H7 (cell line): Measurements from ENCODE around the gene INO80C. TPM values are rescaled to one million over a fixed set of nuclear protein-coding genes. Genes with fewer than 3 reads are reported as not detected.
"Not testable (repeated sequence)": the region's sequence is repeated elsewhere in the genome, so short reads cannot be mapped to it uniquely, and the experiment has no call there.

Experiments
- DNase-seq: peaks from one replicate; pipeline ENCODE4 v3.0.0; 2012
- H3K27me3 ChIP-seq: 2 replicates; pipeline ENCODE4 v1.6.0; 2011; ENCODE audit warnings: mild to moderate bottlenecking, low read length; ENCODE audit not compliant: control insufficient read depth, insufficient read depth
- H3K36me3 ChIP-seq: replicated peaks from 2 replicates; pipeline ENCODE4 v1.5.1; 2011; ENCODE audit warnings: low read length; ENCODE audit not compliant: control insufficient read depth, insufficient read depth
- H3K4me3 ChIP-seq: 2 replicates; pipeline ENCODE4 v1.5.1; 2011; ENCODE audit warnings: low read depth, mild to moderate bottlenecking, control low read depth, low read length, moderate library complexity; ENCODE audit not compliant: insufficient read depth
- total RNA-seq: library from RNA; depleted of rRNA; stranded (reverse); fragments of >200 nt; shearing (Covaris generic); gene quantifications from 2 replicates; pipeline ENCODE4 v1.2.3, GENCODE V29; 2014

INO80C gene
- total RNA-seq, 1 experiment from 2014 or later = 18.0 TPM

- Histone ChIP-seq H3K27me3 (no peaks in the 10 kb centered on the region), H3K4me3 (no peak overlapping the region), H3K36me3 (no peaks in the 10 kb centered on the region; the same call in 1 of the 2 replicates)
- no peak for DNase-seq
These were observed 31.4 kb downstream of the INO80C start for GRCh38 chr18:35466334-35466733.

DNA sequence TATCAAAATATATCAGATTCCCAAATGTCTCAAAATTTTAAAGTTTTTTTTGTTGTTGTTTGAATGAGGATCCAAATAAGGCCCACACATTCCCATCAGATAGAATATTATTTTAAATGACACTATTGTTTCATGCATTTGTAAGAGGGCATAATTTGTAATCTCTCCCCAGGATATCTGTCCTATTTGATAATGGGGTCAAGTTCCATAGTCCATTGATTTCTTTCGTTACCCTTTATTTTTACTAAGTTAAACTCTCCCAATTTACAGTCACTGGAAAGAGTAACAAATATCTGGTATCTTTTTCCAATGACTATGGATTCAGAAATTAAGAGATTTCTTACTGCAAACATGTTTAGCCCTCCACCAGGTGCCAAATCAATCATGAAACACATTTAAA lies 32.4 kb downstream of the INO80C start:
- no peak for DNase-seq
- no peaks in the 10 kb centered on the region; the same call in 1 of the 2 replicates for H3K36me3 ChIP-seq
- no peak overlapping the region for H3K4me3 ChIP-seq
- no peaks in the 10 kb centered on the region for H3K27me3 ChIP-seq

GRCh38 chr18:35464831-35465279 lies 32.9 kb downstream of the INO80C start:
- no peaks in the 10 kb centered on the region for H3K27me3 ChIP-seq
- DNase-seq = no peak
- H3K36me3 ChIP-seq = no peaks in the 10 kb centered on the region; the same call in 1 of the 2 replicates
- no peak overlapping the region for H3K4me3 ChIP-seq

- no peak for DNase-seq
- H3K4me3 ChIP-seq = no peak overlapping the region
- H3K36me3 ChIP-seq = no peaks in the 10 kb centered on the region; the same call in 1 of the 2 replicates
These were observed 33.9 kb downstream of the INO80C start for GRCh38 chr18:35463827-35464226.

DNA sequence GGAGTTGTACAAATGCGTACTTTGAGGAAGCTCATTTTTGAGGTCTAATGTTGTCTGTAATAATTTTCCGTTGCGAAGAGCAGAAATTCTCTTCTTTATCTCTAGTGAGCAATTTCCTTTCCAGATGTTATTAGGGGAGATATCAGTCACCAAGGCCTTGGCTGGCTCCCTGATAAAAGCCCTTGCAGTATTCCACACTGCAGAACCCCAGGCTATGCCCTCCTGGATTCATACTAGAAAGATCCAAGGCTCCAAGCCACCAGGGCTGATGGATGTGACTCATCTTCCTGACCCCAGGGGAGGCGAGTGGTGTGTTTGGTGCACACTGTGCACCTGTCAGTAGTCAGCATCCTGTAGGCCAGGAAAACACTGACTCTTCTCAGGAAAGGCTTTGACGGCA lies 34.7 kb downstream of the INO80C start:
- no peak for DNase-seq
- Histone ChIP-seq H3K4me3 (no peak overlapping the region), H3K27me3 (no peaks in the 10 kb centered on the region), H3K36me3 (no peaks in the 10 kb centered on the region; the same call in 1 of the 2 replicates)

More at GRCh38 chr18:35463827-35464226, 33.9 kb downstream of the INO80C start:
- no peaks in the 10 kb centered on the region for H3K27me3 ChIP-seq

GRCh38 chr18:35460736-35461161 lies 37.0 kb downstream of the INO80C start:
- DNase-seq = no peak
- H3K36me3 ChIP-seq = no peaks in the 10 kb centered on the region; the same call in 1 of the 2 replicates

GRCh38 chr18:35459997-35460396 lies 37.8 kb downstream of the INO80C start:
- Histone ChIP-seq H3K36me3 (no peaks in the 10 kb centered on the region; the same call in 1 of the 2 replicates), H3K4me3 (no peak overlapping the region), H3K27me3 (no peaks in the 10 kb centered on the region)
- no peak for DNase-seq

More at GRCh38 chr18:35460736-35461161, 37.0 kb downstream of the INO80C start:
- no peaks in the 10 kb centered on the region for H3K27me3 ChIP-seq
- no peak overlapping the region for H3K4me3 ChIP-seq

DNA sequence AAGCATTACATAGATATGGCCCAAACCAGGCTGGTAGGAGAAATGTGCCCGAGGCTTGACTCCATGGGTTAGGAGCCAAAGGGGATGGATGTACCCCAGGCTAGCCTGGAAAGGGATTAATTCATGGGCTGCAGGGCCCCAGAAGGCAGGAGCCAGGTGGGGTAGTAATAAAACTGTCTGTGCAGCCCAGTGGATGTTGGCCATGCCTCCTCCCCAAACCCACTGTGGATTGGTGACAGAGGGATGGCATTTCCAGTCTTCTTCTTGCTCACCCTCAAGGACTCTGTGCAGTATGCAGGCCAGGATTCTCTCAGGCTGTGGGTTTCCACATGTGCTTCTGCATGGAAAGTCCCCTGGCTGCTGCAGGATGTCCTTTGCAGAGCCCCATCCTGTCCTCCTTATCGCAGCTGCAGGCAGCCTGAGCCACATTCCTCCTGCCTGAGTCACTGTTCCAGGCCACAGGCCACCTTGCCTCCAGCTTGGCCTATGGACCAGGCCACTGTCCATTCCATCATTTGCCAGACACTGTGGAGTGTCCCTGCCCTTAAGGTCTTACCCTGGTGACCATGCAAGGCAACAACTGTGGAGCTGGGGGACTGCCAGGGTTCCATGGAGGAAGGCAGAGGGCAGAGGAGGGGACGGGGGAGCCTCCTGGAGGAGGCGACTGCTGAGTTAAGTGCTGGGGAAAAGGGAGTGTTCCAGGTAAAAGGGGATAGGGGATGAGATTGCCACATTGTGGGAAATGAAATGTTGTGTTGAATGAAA lies 38.9 kb downstream of the INO80C start:
- Histone ChIP-seq H3K4me3 (no peak overlapping the region), H3K36me3 (no peaks in the 10 kb centered on the region; the same call in 1 of the 2 replicates), H3K27me3 (no peaks in the 10 kb centered on the region)
- DNase-seq = peak; percentile 22

DNA sequence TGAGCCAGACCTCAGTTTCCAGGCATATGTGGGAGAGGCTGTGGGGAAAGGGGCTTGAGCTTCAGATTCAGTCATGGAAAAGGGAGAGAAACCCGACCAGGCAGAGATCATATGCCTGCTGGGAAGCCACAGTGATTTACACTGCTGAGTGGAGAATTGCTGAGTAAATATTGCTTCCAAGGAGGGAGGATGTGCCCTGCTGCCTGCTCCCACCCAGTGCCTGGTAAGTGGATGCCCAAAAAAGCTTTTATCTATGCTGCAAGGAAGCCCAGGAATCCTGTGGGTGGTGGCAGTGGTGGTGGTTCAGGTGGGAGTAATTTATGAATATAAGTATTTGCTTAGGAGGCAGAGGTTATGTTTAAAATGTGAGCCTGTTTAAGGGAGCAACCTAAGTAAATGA lies 39.5 kb downstream of the INO80C start:
- no peak for DNase-seq
- Histone ChIP-seq H3K4me3 (no peak overlapping the region), H3K27me3 (no peaks in the 10 kb centered on the region), H3K36me3 (no peaks in the 10 kb centered on the region; the same call in 1 of the 2 replicates)

DNA sequence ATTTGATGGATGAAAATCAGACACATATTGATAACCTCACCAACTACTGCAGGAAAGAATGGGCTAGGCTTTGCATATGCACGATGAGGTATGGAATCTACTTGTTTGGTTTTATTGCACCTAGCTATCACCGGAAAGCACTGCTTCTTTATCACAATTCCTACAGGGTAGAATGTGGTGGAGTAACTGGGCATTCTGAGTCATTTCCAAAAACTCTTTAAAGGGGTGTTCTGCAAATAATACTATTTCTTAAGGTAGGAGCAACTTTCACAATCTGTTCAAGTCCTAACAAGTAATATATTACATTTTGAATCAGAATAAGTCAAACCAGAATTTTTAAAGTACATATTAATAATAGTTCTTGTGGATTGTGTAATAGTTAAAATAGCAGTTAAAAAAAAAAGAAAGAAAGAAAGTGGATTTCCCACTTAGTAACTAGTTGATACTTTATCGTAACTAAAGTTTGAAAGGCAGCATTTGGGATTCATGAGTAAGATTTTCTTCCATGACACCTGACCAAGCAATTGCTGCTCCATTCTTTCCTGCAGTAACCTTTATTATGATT lies 40.5 kb downstream of the INO80C start:
- no peaks in the 10 kb centered on the region; the same call in 1 of the 2 replicates for H3K36me3 ChIP-seq
- H3K27me3 ChIP-seq = no peaks in the 10 kb centered on the region
- DNase-seq = no peak
- no peak overlapping the region for H3K4me3 ChIP-seq

- DNase-seq = no peak
- Histone ChIP-seq H3K27me3 (no peaks in the 10 kb centered on the region), H3K4me3 (no peak overlapping the region), H3K36me3 (no peaks in the 10 kb centered on the region)
These were observed 41.6 kb downstream of the INO80C start for GRCh38 chr18:35455926-35456763.

- H3K4me3 ChIP-seq = no peak overlapping the region
- no peak for DNase-seq
- H3K27me3 ChIP-seq = no peaks in the 10 kb centered on the region
- H3K36me3 ChIP-seq = no peaks in the 10 kb centered on the region
These were observed 43.0 kb downstream of the INO80C start for GRCh38 chr18:35454803-35455202.

DNA sequence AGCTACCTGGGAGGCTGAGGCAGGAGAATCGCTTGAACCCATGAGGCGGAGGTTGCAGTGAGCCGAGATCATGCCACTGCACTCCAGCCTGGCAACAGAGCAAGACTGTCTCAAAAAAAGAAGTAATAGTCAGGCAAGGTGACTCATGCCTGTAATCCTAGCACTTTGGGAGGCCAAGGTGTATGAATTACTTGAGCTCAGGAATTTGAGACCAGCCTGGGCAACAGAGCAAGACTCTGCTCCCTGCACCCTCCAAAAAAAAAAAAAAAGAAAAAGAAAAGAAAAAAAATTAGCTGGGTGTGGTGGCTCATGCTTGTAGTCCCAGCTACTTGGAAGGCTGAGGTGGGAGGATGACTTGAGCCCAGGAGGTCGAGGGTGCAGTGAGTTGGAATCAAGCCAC lies 44.7 kb downstream of the INO80C start:
- H3K36me3 ChIP-seq, H3K4me3 ChIP-seq, DNase-seq, H3K27me3 ChIP-seq: not testable (repeated sequence)

DNA sequence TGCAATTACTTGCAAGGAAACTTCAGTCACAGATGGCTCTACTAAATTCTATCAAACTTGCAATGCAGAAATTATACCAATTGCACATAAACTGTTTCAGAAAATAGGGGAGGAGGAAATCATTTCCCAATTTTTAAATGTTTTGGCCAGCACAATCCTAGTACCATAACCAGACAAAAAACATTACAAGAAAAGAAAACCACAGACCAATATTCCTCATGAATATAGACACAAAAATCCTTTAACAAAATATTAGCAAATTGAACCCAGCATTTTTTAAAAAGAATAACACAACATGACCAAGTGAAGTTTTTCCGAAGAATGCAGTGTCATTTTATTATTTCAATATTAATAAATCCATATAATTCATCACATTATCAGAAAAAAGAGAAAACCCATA lies 45.8 kb downstream of the INO80C start:
- Histone ChIP-seq H3K4me3 (no peak overlapping the region), H3K36me3 (no peaks in the 10 kb centered on the region), H3K27me3 (no peaks in the 10 kb centered on the region)
- no peak for DNase-seq
